PC-9 (cell line): ENCODE data around the gene NDE1. TPM values are rescaled to one million over a fixed set of nuclear protein-coding genes. Genes with fewer than 3 reads are reported as not detected.

Experiments
- BruUV-seq: library from RNA; stranded (reverse); fragments of 400-500 nt; replicated peaks from 2 replicates; lab custom pipeline; 2021; lab: Mats Ljungman, UMichigan
- CTCF ChIA-PET: fragments of 300-600 bp; sonication (Branson Sonifier 250); formaldehyde crosslinking; loops from one replicate; lab custom pipeline; 2022; ENCODE audit warnings: antibody characterized with exemption; lab: Charles Lee
- POLR2A ChIA-PET: fragments of 300-600 bp; sonication (Branson Sonifier 250); formaldehyde crosslinking; loops from one replicate; lab custom pipeline; 2022; ENCODE audit warnings: antibody characterized with exemption; ENCODE audit not compliant: unreplicated experiment; lab: Charles Lee
- DNase-seq, 2 experiments: peaks; one replicate each; pipeline versions ENCODE4 v3.0.0 to v3.0.0-alpha.2; 2015 to 2022; ENCODE audit warnings: mixed read lengths in 1 of 2
- H2AFZ ChIP-seq: fragments of 200-600 bp; sonication (generic); 2 replicates; pipeline ENCODE4 v1.8.1; 2017; ENCODE audit warnings: antibody characterized with exemption
- H3F3A ChIP-seq: fragments of 200-600 bp; sonication (generic); 2 replicates; pipeline ENCODE4 v1.8.1; 2017; ENCODE audit warnings: antibody characterized with exemption, mild to moderate bottlenecking, low read depth; ENCODE audit not compliant: insufficient read depth
- H3K27ac ChIP-seq: fragments of 200-600 bp; sonication (generic); 2 replicates; pipeline ENCODE4 v1.6.1; 2016; ENCODE audit warnings: mixed run types
- H3K27me3 ChIP-seq: fragments of 200-600 bp; sonication (generic); 2 replicates; pipeline ENCODE4 v1.6.1; 2016; ENCODE audit warnings: low read depth, mixed run types; ENCODE audit not compliant: insufficient read depth
- H3K36me3 ChIP-seq: fragments of 200-600 bp; sonication (generic); 2 replicates; pipeline ENCODE4 v1.6.1; 2016; ENCODE audit warnings: low read depth, mixed run types
- H3K4me1 ChIP-seq: fragments of 200-600 bp; sonication (generic); replicated peaks from 2 replicates; pipeline ENCODE4 v1.6.1; 2016; ENCODE audit warnings: mixed run types; ENCODE audit not compliant: insufficient read depth
- H3K4me2 ChIP-seq: fragments of 200-600 bp; sonication (generic); 2 replicates; pipeline ENCODE4 v1.6.1; 2017; ENCODE audit warnings: mixed run types
- H3K4me3 ChIP-seq: fragments of 200-600 bp; sonication (generic); 2 replicates; pipeline ENCODE4 v1.6.1; 2016; ENCODE audit warnings: mixed run types
- H3K79me2 ChIP-seq: fragments of 200-600 bp; sonication (generic); 2 replicates; pipeline ENCODE4 v1.6.1; 2017; ENCODE audit warnings: low read depth, mixed run types
- H3K9me2 ChIP-seq: fragments of 200-600 bp; sonication (generic); 2 replicates; pipeline ENCODE4 v1.8.1; 2017; ENCODE audit warnings: mild to moderate bottlenecking; ENCODE audit not compliant: insufficient read depth
- H3K9me3 ChIP-seq: fragments of 200-600 bp; sonication (generic); 2 replicates; pipeline ENCODE4 v1.8.1; 2016; ENCODE audit warnings: low read depth; ENCODE audit not compliant: insufficient read depth
- H4K20me1 ChIP-seq: fragments of 200-600 bp; sonication (generic); 2 replicates; pipeline ENCODE4 v1.8.1; 2017; ENCODE audit not compliant: insufficient read depth
- EZH2 ChIP-seq: fragments of 200-600 bp; sonication (generic); IDR thresholded peaks from 2 replicates; pipeline ENCODE4 v1.8.0; 2017; ENCODE audit warnings: antibody characterized with exemption, low read depth
- intact Hi-C: fragments of 100-400 bp; cut with micrococcal nuclease; formaldehyde crosslinking; loops from one replicate; pipeline ENCODE4 v1.10.0; 2022; ENCODE audit not compliant: unreplicated experiment
- total RNA-seq: library from RNA; stranded (reverse); gene quantifications from 2 replicates; pipeline ENCODE4 v1.2.3, GENCODE V29; 2021
- TF ChIP-seq, protein P1 (sequence below): fragments of 200-600 bp; sonication (generic); conservative IDR thresholded peaks from 2 replicates; pipeline ENCODE4 v1.6.1; 2017; ENCODE audit warnings: mixed run types, antibody characterized with exemption, mild to moderate bottlenecking, moderate library complexity

Gene NDE1
- total RNA-seq, 1 experiment from 2014 or later = 119 TPM

DNA sequence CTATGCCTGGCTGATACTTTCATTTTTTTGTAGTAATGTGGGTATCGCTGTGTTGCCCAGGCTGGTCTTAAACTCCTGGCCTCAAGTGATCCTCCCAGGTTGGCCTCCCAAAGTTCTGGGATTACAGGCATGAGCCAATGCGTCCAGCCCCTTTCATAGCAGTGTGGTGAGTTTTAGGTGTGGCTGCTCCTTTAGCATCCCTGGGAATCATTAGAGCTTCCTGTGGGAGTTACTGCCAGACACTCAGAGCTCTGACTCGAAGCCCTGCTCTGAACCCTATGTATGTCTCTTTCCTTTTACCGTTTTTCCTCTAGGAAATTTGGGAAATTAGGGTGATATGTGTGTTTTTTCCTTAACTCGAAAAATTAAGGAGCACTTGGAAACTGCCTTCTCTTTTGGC is 44.5 kb downstream of the NDE1 start:
- ChIA-PET CTCF (no interaction called here), POLR2A (no interaction called here)
- H3K4me3 ChIP-seq = no peak overlapping the region
- intact Hi-C loops = no loop called here
- no peak overlapping the region for H3K27ac ChIP-seq
- TF ChIP-seq EZH2 = no peak
- TF ChIP-seq, protein P1, sequence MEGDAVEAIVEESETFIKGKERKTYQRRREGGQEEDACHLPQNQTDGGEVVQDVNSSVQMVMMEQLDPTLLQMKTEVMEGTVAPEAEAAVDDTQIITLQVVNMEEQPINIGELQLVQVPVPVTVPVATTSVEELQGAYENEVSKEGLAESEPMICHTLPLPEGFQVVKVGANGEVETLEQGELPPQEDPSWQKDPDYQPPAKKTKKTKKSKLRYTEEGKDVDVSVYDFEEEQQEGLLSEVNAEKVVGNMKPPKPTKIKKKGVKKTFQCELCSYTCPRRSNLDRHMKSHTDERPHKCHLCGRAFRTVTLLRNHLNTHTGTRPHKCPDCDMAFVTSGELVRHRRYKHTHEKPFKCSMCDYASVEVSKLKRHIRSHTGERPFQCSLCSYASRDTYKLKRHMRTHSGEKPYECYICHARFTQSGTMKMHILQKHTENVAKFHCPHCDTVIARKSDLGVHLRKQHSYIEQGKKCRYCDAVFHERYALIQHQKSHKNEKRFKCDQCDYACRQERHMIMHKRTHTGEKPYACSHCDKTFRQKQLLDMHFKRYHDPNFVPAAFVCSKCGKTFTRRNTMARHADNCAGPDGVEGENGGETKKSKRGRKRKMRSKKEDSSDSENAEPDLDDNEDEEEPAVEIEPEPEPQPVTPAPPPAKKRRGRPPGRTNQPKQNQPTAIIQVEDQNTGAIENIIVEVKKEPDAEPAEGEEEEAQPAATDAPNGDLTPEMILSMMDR = no peak
- no peaks in the 10 kb centered on the region for H4K20me1 ChIP-seq
- H3K36me3 ChIP-seq = peaks cover 27% of the 10 kb centered on the region
- no peaks in the 10 kb centered on the region for H3K9me3 ChIP-seq
- H3K9me2 ChIP-seq = no peaks in the 10 kb centered on the region
- no peak overlapping the region for H3K4me2 ChIP-seq
- H3K79me2 ChIP-seq = no peaks in the 10 kb centered on the region
- H2AFZ ChIP-seq = no peak overlapping the region
- BruUV-seq = no TSS peak
- H3F3A ChIP-seq = no peaks in the 10 kb centered on the region
- no peaks in the 10 kb centered on the region for H3K27me3 ChIP-seq
- no peaks in the 10 kb centered on the region for H3K4me1 ChIP-seq
- no peak for DNase-seq

- Histone ChIP-seq H3K27me3 (no peaks in the 10 kb centered on the region), H3K27ac (no peak overlapping the region), H3K9me2 (no peaks in the 10 kb centered on the region), H3K9me3 (no peaks in the 10 kb centered on the region), H3K4me1 (no peaks in the 10 kb centered on the region), H3K79me2 (no peaks in the 10 kb centered on the region), H2AFZ (no peak overlapping the region), H3F3A (no peaks in the 10 kb centered on the region), H3K4me3 (no peak overlapping the region), H4K20me1 (no peaks in the 10 kb centered on the region), H3K36me3 (peaks cover 9% of the 10 kb centered on the region; the same call in 1 of the 2 replicates), H3K4me2 (no peak overlapping the region)
- intact Hi-C loops = no loop called here
- CTCF ChIA-PET = no interaction called here
- BruUV-seq = no TSS peak
- no peak for DNase-seq
- TF ChIP-seq, protein P1 = no peak
- TF ChIP-seq EZH2 = no peak
- POLR2A ChIA-PET = no interaction called here
Observed at GRCh38 chr16:15699819-15700218, 49.8 kb downstream of the NDE1 start.

DNA sequence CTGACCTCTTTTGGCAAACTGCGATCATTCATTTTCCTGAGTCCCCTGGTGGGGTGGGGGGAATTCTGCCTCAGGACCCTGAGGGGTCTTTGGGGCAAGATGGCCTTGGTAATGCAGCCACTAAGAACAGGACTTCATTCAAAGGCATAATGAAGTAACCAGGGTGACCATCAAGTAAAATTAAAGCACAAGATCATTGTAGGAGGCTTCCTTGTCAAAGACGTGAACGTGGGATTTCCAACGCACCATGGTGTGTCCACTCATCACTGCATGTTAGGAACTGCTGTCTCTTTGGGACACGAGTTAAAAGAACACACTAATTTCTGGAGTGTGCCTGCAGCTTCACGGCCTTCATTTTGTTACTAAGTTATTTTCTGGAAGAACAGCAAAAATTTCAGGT is 51.3 kb downstream of the NDE1 start:
- no peaks in the 10 kb centered on the region for H3K79me2 ChIP-seq
- ChIA-PET CTCF (no interaction called here), POLR2A (no interaction called here)
- no peaks in the 10 kb centered on the region for H3K9me2 ChIP-seq
- peaks cover 2% of the 10 kb centered on the region; the same call in 1 of the 2 replicates for H3K36me3 ChIP-seq
- BruUV-seq = no TSS peak
- H3F3A ChIP-seq = no peaks in the 10 kb centered on the region
- no peak overlapping the region for H3K4me3 ChIP-seq
- H4K20me1 ChIP-seq = no peaks in the 10 kb centered on the region; the same call in 1 of the 2 replicates
- H3K27me3 ChIP-seq = no peaks in the 10 kb centered on the region
- H3K4me2 ChIP-seq = no peak overlapping the region
- no peak overlapping the region for H2AFZ ChIP-seq
- H3K9me3 ChIP-seq = no peaks in the 10 kb centered on the region
- no peak for DNase-seq
- intact Hi-C loops = no loop called here
- H3K4me1 ChIP-seq = no peaks in the 10 kb centered on the region
- H3K27ac ChIP-seq = no peak overlapping the region
- TF ChIP-seq EZH2 = no peak
- TF ChIP-seq, protein P1 = no peak
